GM12878 (cell line): ENCODE data around the gene ELL2. TPM values are rescaled to one million over a fixed set of nuclear protein-coding genes. Genes with fewer than 3 reads are reported as not detected.

Source experiments
- ATAC-seq: fragments of 200-7000 bp; cut with Tn5 transposase; 3 replicates; pipeline ENCODE4 v1.9.1; 2020; ENCODE audit warnings: mild to moderate bottlenecking, moderate library complexity
- BruUV-seq: library from RNA; stranded (reverse); fragments of 400-500 nt; replicated peaks from 2 replicates; lab custom pipeline; 2021; lab: Mats Ljungman, UMichigan
- CTCF ChIA-PET: fragments of 300-600 bp; sonication (Branson Sonifier 250); formaldehyde crosslinking; extraction: SDS; loops from one replicate; lab custom pipeline; 2021; ENCODE audit warnings: inconsistent platforms; lab: Yijun Ruan, JAX
- POLR2A ChIA-PET: fragments of 350-600 bp; formaldehyde crosslinking; extraction: SDS; loops from one replicate; lab custom pipeline; 2021; ENCODE audit warnings: inconsistent platforms; lab: Charles Lee
- RAD21 ChIA-PET: fragments of 300-600 bp; sonication (Branson Sonifier 250); formaldehyde crosslinking; loops from one replicate; lab custom pipeline; 2023; ENCODE audit warnings: antibody characterized with exemption; ENCODE audit not compliant: unreplicated experiment; lab: Charles Lee
- SMC1A ChIA-PET: fragments of 300-600 bp; sonication (Branson Sonifier 250); formaldehyde crosslinking; loops from one replicate; lab custom pipeline; 2023; ENCODE audit not compliant: unreplicated experiment, uncharacterized antibody; lab: Charles Lee
- DNase-seq: peaks from one replicate; pipeline ENCODE4 v3.0.0-alpha.2; 2011; ENCODE audit warnings: low read depth, low spot score
- FAIRE-seq: peaks from 3 replicates; lab custom pipeline; 2011; peaks lifted over from hg19 to GRCh38; lab: Jason Lieb, UNC
- H2AFZ ChIP-seq: 2 replicates; pipeline ENCODE4 v1.6.0; 2011; ENCODE audit warnings: low read depth, low read length, control low read depth; ENCODE audit not compliant: control insufficient read depth
- H3K27ac ChIP-seq: 2 replicates; pipeline ENCODE4 v1.5.1; 2011; ENCODE audit warnings: control low read depth; ENCODE audit not compliant: control insufficient read depth, insufficient read depth
- H3K27me3 ChIP-seq, 2 experiments: replicated peaks in 1 of 2; 2 replicates each; pipeline versions ENCODE4 v1.6.0 to v1.6.1; 2011; ENCODE audit warnings: low read length in 1 of 2; ENCODE audit not compliant: control insufficient read depth in 2 of 2, insufficient read depth in 2 of 2
- H3K36me3 ChIP-seq, 2 experiments: 2 replicates each; pipeline ENCODE4 v1.5.1; 2011; ENCODE audit warnings: low read length in 1 of 2; ENCODE audit not compliant: control insufficient read depth in 2 of 2, insufficient read depth in 2 of 2
- H3K4me1 ChIP-seq: 2 replicates; pipeline ENCODE4 v1.6.1; 2011; ENCODE audit warnings: mild to moderate bottlenecking, low read length, moderate library complexity, mixed read lengths; ENCODE audit not compliant: control insufficient read depth, insufficient read depth
- H3K4me2 ChIP-seq: 2 replicates; pipeline ENCODE4 v1.6.0; 2011; ENCODE audit warnings: control low read depth; ENCODE audit not compliant: control insufficient read depth, insufficient read depth
- H3K4me3 ChIP-seq: fragments of 200-600 bp; sonication (generic); 2 replicates; pipeline ENCODE4 v1.5.1; 2016
- H3K79me2 ChIP-seq: 2 replicates; pipeline ENCODE4 v1.6.0; 2011; ENCODE audit warnings: low read length; ENCODE audit not compliant: control insufficient read depth, insufficient read depth
- H3K9ac ChIP-seq: 2 replicates; pipeline ENCODE4 v1.8.0; 2011; ENCODE audit warnings: low read length, control low read depth, mixed read lengths; ENCODE audit not compliant: control insufficient read depth, insufficient read depth
- H3K9me3 ChIP-seq: replicated peaks from 3 replicates; pipeline ENCODE4 v1.5.1; 2011; ENCODE audit warnings: mild to moderate bottlenecking, low read length; ENCODE audit not compliant: control insufficient read depth, insufficient read depth
- H4K20me1 ChIP-seq: 2 replicates; pipeline ENCODE4 v1.6.0; 2011; ENCODE audit not compliant: control insufficient read depth, insufficient read depth
- CREB1 ChIP-seq: IDR thresholded peaks from 2 replicates; pipeline ENCODE4 v1.6.1; 2012; ENCODE audit warnings: low read depth, mild to moderate bottlenecking, inconsistent platforms
- E4F1 ChIP-seq: fragments of 450-650 bp; IDR thresholded peaks from 2 replicates; pipeline ENCODE4 v1.6.1; 2018; ENCODE audit warnings: borderline replicate concordance, mild to moderate bottlenecking; ENCODE audit not compliant: partially characterized antibody
- GABPA ChIP-seq: IDR thresholded peaks from 2 replicates; pipeline ENCODE4 v1.6.1; 2014; ENCODE audit warnings: antibody characterized with exemption, low read depth, mild to moderate bottlenecking, inconsistent platforms
- HDAC6 ChIP-seq: fragments of 200-600 bp; sonication (generic); IDR thresholded peaks from one replicate; pipeline ENCODE4 v1.8.0; 2017; ENCODE audit warnings: antibody characterized with exemption; ENCODE audit not compliant: unreplicated experiment
- MYB ChIP-seq: fragments of 150-350 bp; IDR thresholded peaks from 2 replicates; pipeline ENCODE4 v1.6.1; 2014; ENCODE audit warnings: mild to moderate bottlenecking, low read depth, low read length, borderline replicate concordance
- POLR2A ChIP-seq: IDR thresholded peaks from 2 replicates; pipeline ENCODE4 v1.6.1; 2011; ENCODE audit warnings: low read depth, mild to moderate bottlenecking, low read length
- TCF3 ChIP-seq: IDR thresholded peaks from 2 replicates; pipeline ENCODE4 v1.6.1; 2012; ENCODE audit warnings: low read depth, mild to moderate bottlenecking, low read length, borderline replicate concordance; ENCODE audit not compliant: insufficient read depth
- ZNF274 ChIP-seq: IDR thresholded peaks from one replicate; pipeline ENCODE4 v1.8.0; 2011; ENCODE audit not compliant: insufficient read length, insufficient read depth
- in situ Hi-C: fragments of 300-500 bp; cut with MboI; formaldehyde crosslinking; loops from 9 replicates; pipeline ENCODE4 v1.14.3; 2018; ENCODE audit warnings: mixed read lengths
- intact Hi-C: fragments of 100-400 bp; cut with micrococcal nuclease; formaldehyde crosslinking; loops from one replicate; pipeline ENCODE4 v1.14.2; 2022; ENCODE audit not compliant: unreplicated experiment
- polyA plus RNA-seq, 11 experiments: library from polyadenylated mRNA; depleted of rRNA in 4 of 11; unstranded in 6 of 11; stranded (reverse) in 5 of 11; fragments of >200 nt; fragmentation: Nextera tagmentation in 4 of 11; fragmentation: Illumina TruSeq in 1 of 11; extraction: Ambion mirVana in 4 of 11; extraction: Trizol in 1 of 11; gene quantifications; 1 replicate in 1 of 11; 2 replicates in 10 of 11; pipeline versions ENCODE4 v1.2.1 to v1.2.3, GENCODE V29; 2011 to 2016; ENCODE audit warnings: inconsistent platforms in 2 of 11, missing spikeins in 2 of 11, low read depth in 1 of 11
- total RNA-seq, 4 experiments: library from RNA; depleted of rRNA in 3 of 4; stranded (reverse); fragments of >200 nt in 3 of 4; fragmentation: Illumina TruSeq in 1 of 4; extraction: Trizol in 1 of 4; gene quantifications; 2 replicates each; pipeline versions ENCODE4 v1.2.1 to v1.2.3, GENCODE V29; 2013 to 2021
- TF ChIP-seq, protein P1 (sequence below): fragments of 150-350 bp; IDR thresholded peaks from 2 replicates; pipeline ENCODE4 v1.6.1; 2016; ENCODE audit warnings: low read depth, low read length

The ELL2 gene
- total and polyA plus RNA-seq, 10 of the 15 experiments (the other 5 are each of a cell fraction or from before 2014, with no cell fraction given) = 24.2 to 91.4 (median 57.4) TPM

GRCh38 chr5:96004087-96004486, 42.4 kb upstream of the ELL2 start:
- Histone ChIP-seq H3K4me1 (no peaks in the 10 kb centered on the region), H3K4me2 (no peak overlapping the region), H3K36me3 (no peaks in the 10 kb centered on the region), H3K79me2 (no peaks in the 10 kb centered on the region), H3K4me3 (no peak overlapping the region), H3K27ac (no peak overlapping the region), H4K20me1 (no peaks in the 10 kb centered on the region), H3K27me3 (no peaks in the 10 kb centered on the region), H3K9me3 (no peaks in the 10 kb centered on the region; the same call in 1 of the 3 replicates), H2AFZ (no peak overlapping the region), H3K9ac (no peak overlapping the region)
- DNase-seq = no peak
- TF ChIP-seq CREB1 = no peak
- no peak for TF ChIP-seq MYB
- in situ Hi-C loops = no loop called here
- RAD21 ChIA-PET = interaction anchor here (0.7 kb wide), 1 partner anchor 57 kb away, joined by 3 read pairs; no protein-coding TSS in a partner anchor
- POLR2A ChIA-PET = no interaction called here
- no TSS peak for BruUV-seq
- ATAC-seq = no peak
- CTCF ChIA-PET = interaction anchor here (0.6 to 0.8 kb wide), 3 partner anchors 75 to 648 kb away, joined by 3 to 5 read pairs (median 5); no protein-coding TSS in a partner anchor
- FAIRE-seq = no peak
- intact Hi-C loops = no loop called here
- SMC1A ChIA-PET = no interaction called here

GRCh38 chr5:96001262-96001661, 39.6 kb upstream of the ELL2 start:
- H2AFZ ChIP-seq = no peak overlapping the region
- no peak overlapping the region for H3K27ac ChIP-seq
- no peaks in the 10 kb centered on the region for H3K4me1 ChIP-seq
- no peaks in the 10 kb centered on the region for H3K36me3 ChIP-seq
- no peaks in the 10 kb centered on the region for H3K79me2 ChIP-seq
- no peak overlapping the region for H3K4me2 ChIP-seq
- ChIA-PET CTCF (interaction anchor here (1.0 to 1.7 kb wide), 5 partner anchors 13 to 142 kb away, joined by 3 to 5 read pairs (median 4); no protein-coding TSS in a partner anchor), POLR2A (no interaction called here), SMC1A (interaction anchor here (1.2 to 1.3 kb wide), 2 partner anchors 13 to 24 kb away, joined by 4 read pairs; no protein-coding TSS in a partner anchor), RAD21 (no interaction called here)
- in situ Hi-C loops = no loop called here
- no peak for FAIRE-seq
- H4K20me1 ChIP-seq = no peaks in the 10 kb centered on the region
- no TSS peak for BruUV-seq
- H3K9me3 ChIP-seq = no peaks in the 10 kb centered on the region; the same call in 2 of the 3 replicates
- intact Hi-C loops = no loop called here
- no peak for DNase-seq
- ATAC-seq = no peak
- H3K4me3 ChIP-seq = no peak overlapping the region
- no peak overlapping the region for H3K9ac ChIP-seq
- no peaks in the 10 kb centered on the region for H3K27me3 ChIP-seq
- TF ChIP-seq ZNF274 (no peak), HDAC6 (no peak), POLR2A (no peak), E4F1 (no peak), TCF3 (no peak), GABPA (no peak)
- TF ChIP-seq, protein P1, sequence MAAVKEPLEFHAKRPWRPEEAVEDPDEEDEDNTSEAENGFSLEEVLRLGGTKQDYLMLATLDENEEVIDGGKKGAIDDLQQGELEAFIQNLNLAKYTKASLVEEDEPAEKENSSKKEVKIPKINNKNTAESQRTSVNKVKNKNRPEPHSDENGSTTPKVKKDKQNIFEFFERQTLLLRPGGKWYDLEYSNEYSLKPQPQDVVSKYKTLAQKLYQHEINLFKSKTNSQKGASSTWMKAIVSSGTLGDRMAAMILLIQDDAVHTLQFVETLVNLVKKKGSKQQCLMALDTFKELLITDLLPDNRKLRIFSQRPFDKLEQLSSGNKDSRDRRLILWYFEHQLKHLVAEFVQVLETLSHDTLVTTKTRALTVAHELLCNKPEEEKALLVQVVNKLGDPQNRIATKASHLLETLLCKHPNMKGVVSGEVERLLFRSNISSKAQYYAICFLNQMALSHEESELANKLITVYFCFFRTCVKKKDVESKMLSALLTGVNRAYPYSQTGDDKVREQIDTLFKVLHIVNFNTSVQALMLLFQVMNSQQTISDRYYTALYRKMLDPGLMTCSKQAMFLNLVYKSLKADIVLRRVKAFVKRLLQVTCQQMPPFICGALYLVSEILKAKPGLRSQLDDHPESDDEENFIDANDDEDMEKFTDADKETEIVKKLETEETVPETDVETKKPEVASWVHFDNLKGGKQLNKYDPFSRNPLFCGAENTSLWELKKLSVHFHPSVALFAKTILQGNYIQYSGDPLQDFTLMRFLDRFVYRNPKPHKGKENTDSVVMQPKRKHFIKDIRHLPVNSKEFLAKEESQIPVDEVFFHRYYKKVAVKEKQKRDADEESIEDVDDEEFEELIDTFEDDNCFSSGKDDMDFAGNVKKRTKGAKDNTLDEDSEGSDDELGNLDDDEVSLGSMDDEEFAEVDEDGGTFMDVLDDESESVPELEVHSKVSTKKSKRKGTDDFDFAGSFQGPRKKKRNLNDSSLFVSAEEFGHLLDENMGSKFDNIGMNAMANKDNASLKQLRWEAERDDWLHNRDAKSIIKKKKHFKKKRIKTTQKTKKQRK = no peak
